Measurements from ENCODE around the gene DBT. TPM values are rescaled to one million over a fixed set of nuclear protein-coding genes. Genes with fewer than 3 reads are reported as not detected.

The DBT gene
- polyA plus RNA-seq, 1 donor from 2014 or later, result 9.0 TPM

DNA sequence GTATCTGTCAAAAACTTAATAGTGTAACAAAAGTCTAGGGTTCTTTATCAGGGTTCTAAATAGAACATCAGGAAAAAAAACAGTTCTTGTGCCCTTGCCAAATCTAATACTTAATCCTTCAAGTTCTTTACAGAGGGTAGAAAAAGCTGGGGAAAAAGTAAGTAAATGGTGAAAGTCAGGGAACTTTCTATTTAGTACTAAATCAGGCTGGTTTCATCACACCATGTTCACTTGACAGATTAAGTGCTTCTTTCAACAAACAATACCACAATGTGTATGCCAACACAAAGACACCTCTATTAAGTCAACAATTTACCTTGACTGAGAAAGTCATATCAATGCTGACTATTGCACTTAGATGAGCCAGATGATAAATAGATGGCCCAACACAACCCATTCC, 9.7 kb downstream of the DBT start:
- H3K4me2 ChIP-seq (ENCODE audit: low read length), result no peak overlapping the region

DNA sequence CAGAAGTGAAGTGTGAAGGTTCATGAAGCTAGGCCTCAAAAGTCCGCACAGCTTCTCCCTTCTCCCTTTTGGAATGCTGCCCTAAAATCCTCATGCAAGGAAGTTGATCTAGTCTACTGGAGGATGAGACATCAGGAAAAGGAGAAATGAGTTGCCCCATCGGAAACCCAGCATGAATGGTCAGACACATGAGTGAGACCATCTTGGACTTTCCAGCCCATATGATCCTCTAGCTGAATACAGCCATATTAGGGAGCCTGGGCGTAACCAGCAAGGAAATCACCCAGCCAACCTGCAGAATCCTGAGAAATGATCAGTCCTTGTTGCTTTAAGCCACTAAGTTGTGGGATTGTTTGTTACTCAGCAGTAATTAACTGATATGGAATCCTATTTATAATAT, 12.5 kb downstream of the DBT start:
- no peak overlapping the region for H3K27ac ChIP-seq (ENCODE audit: low read length)
- TF ChIP-seq, protein P1, sequence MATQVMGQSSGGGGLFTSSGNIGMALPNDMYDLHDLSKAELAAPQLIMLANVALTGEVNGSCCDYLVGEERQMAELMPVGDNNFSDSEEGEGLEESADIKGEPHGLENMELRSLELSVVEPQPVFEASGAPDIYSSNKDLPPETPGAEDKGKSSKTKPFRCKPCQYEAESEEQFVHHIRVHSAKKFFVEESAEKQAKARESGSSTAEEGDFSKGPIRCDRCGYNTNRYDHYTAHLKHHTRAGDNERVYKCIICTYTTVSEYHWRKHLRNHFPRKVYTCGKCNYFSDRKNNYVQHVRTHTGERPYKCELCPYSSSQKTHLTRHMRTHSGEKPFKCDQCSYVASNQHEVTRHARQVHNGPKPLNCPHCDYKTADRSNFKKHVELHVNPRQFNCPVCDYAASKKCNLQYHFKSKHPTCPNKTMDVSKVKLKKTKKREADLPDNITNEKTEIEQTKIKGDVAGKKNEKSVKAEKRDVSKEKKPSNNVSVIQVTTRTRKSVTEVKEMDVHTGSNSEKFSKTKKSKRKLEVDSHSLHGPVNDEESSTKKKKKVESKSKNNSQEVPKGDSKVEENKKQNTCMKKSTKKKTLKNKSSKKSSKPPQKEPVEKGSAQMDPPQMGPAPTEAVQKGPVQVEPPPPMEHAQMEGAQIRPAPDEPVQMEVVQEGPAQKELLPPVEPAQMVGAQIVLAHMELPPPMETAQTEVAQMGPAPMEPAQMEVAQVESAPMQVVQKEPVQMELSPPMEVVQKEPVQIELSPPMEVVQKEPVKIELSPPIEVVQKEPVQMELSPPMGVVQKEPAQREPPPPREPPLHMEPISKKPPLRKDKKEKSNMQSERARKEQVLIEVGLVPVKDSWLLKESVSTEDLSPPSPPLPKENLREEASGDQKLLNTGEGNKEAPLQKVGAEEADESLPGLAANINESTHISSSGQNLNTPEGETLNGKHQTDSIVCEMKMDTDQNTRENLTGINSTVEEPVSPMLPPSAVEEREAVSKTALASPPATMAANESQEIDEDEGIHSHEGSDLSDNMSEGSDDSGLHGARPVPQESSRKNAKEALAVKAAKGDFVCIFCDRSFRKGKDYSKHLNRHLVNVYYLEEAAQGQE (IDR thresholded peaks at IDR 0.05; ENCODE audit: borderline replicate concordance), result no peak
- no peaks in the 10 kb centered on the region for H4K20me1 ChIP-seq (ENCODE audit: insufficient read depth)
- H3K4me3 ChIP-seq (ENCODE audit: low read length), result no peak overlapping the region
- no peaks in the 10 kb centered on the region for H3K36me3 ChIP-seq (ENCODE audit: insufficient read depth, low read length)
- H3K4me2 ChIP-seq (ENCODE audit: low read length), result no peak overlapping the region
- no peaks in the 10 kb centered on the region for H3K9me2 ChIP-seq (ENCODE audit: insufficient read depth, low read length)
- H3K9ac ChIP-seq (ENCODE audit: low read length), result no peak overlapping the region
- H3K27me3 ChIP-seq (ENCODE audit: insufficient read depth, low read depth, low read length), result no peaks in the 10 kb centered on the region
- no peaks in the 10 kb centered on the region for H3K79me2 ChIP-seq (replicated peaks; ENCODE audit: insufficient read depth, low read length)
- H3F3A ChIP-seq (ENCODE audit: insufficient read depth, low read length, poor library complexity, severe bottlenecking), result no peaks in the 10 kb centered on the region
- H2AFZ ChIP-seq (ENCODE audit: low read depth, low read length), result no peak overlapping the region
- no peaks in the 10 kb centered on the region for H3K9me3 ChIP-seq (ENCODE audit: low read length)

More for the DNA sequence above, 9.7 kb downstream of the DBT start:
- Histone ChIP-seq H3K4me3 (ENCODE audit: low read length) (no peak overlapping the region), H3K79me2 (replicated peaks; ENCODE audit: insufficient read depth, low read length) (no peaks in the 10 kb centered on the region), H3K27me3 (ENCODE audit: insufficient read depth, low read depth, low read length) (no peaks in the 10 kb centered on the region), H3K36me3 (ENCODE audit: insufficient read depth, low read length) (no peaks in the 10 kb centered on the region), H2AFZ (ENCODE audit: low read depth, low read length) (no peak overlapping the region), H3K9me3 (ENCODE audit: low read length) (no peaks in the 10 kb centered on the region), H3F3A (ENCODE audit: insufficient read depth, low read length, poor library complexity, severe bottlenecking) (no peaks in the 10 kb centered on the region), H3K9ac (ENCODE audit: low read length) (no peak overlapping the region), H3K27ac (ENCODE audit: low read length) (no peak overlapping the region), H4K20me1 (ENCODE audit: insufficient read depth) (no peaks in the 10 kb centered on the region), H3K9me2 (ENCODE audit: insufficient read depth, low read length) (no peaks in the 10 kb centered on the region)
- TF ChIP-seq, protein P2, sequence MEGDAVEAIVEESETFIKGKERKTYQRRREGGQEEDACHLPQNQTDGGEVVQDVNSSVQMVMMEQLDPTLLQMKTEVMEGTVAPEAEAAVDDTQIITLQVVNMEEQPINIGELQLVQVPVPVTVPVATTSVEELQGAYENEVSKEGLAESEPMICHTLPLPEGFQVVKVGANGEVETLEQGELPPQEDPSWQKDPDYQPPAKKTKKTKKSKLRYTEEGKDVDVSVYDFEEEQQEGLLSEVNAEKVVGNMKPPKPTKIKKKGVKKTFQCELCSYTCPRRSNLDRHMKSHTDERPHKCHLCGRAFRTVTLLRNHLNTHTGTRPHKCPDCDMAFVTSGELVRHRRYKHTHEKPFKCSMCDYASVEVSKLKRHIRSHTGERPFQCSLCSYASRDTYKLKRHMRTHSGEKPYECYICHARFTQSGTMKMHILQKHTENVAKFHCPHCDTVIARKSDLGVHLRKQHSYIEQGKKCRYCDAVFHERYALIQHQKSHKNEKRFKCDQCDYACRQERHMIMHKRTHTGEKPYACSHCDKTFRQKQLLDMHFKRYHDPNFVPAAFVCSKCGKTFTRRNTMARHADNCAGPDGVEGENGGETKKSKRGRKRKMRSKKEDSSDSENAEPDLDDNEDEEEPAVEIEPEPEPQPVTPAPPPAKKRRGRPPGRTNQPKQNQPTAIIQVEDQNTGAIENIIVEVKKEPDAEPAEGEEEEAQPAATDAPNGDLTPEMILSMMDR (IDR thresholded peaks at IDR 0.05; ENCODE audit: poor library complexity, severe bottlenecking), result no peak
- TF ChIP-seq RAD21 (conservative IDR thresholded peaks at IDR 0.05) (no peak), TAF1 (IDR thresholded peaks at IDR 0.05; ENCODE audit: low read depth) (no peak), EZH2 (IDR thresholded peaks at IDR 0.05; ENCODE audit: borderline replicate concordance, insufficient read depth, low read length, poor library complexity, severe bottlenecking) (no peak), EP300 (conservative IDR thresholded peaks at IDR 0.05; ENCODE audit: poor library complexity, severe bottlenecking) (no peak), MXI1 (conservative IDR thresholded peaks at IDR 0.05; ENCODE audit: poor library complexity, severe bottlenecking) (no peak), POLR2AphosphoS5 (IDR thresholded peaks at IDR 0.05) (no peak), SMC3 (conservative IDR thresholded peaks at IDR 0.05; ENCODE audit: poor library complexity) (no peak)
- TF ChIP-seq, protein P1 (IDR thresholded peaks at IDR 0.05; ENCODE audit: borderline replicate concordance), result no peak
